ENCODE data around the gene MAML2.

DNA sequence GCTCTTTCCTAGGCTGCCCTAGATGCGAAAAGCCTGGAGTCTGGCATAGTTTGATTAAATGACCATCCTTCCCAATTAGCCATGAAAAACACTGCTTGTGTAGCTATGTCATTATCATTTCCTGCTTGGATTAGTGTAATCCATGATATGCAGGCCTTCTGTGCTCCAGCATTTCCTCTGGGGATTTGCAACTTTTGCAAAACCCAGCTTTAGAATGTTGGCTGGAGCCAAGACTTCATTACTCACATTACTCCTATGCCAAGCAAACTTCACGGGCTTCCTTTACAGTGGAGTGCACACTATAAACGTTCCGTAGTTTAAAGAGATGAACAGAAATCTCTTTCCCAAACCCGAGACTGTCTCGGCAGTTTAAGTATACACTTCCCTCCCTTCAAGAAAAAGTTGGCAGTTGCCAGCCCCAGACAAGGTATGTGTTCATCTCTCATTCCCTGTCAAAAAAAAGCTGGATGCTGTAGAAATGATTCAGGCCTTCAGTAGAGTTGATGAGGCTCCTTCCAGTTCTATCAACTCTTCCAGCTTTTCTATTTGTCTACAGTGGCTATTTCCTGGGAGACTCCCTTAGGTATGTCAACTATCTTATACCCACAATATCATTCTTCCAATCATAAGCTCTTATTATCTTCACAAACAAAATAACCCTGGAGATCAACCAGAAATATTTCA, 180.0 kb downstream of the MAML2 start:
- TF ChIP-seq EZH2 (IDR thresholded peaks at IDR 0.05; ENCODE audit: low read depth): no peak
- TF ChIP-seq, protein P1, sequence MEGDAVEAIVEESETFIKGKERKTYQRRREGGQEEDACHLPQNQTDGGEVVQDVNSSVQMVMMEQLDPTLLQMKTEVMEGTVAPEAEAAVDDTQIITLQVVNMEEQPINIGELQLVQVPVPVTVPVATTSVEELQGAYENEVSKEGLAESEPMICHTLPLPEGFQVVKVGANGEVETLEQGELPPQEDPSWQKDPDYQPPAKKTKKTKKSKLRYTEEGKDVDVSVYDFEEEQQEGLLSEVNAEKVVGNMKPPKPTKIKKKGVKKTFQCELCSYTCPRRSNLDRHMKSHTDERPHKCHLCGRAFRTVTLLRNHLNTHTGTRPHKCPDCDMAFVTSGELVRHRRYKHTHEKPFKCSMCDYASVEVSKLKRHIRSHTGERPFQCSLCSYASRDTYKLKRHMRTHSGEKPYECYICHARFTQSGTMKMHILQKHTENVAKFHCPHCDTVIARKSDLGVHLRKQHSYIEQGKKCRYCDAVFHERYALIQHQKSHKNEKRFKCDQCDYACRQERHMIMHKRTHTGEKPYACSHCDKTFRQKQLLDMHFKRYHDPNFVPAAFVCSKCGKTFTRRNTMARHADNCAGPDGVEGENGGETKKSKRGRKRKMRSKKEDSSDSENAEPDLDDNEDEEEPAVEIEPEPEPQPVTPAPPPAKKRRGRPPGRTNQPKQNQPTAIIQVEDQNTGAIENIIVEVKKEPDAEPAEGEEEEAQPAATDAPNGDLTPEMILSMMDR (conservative IDR thresholded peaks at IDR 0.05): no peak

Data from PC-9 (cell line).